K562 (cell line): ENCODE results near the gene TMEM234. TPM values are rescaled to one million over a fixed set of nuclear protein-coding genes. Genes with fewer than 3 reads are reported as not detected.
A peak's percentile ranks its signal among the peaks of the same experiment; 100 is the strongest.

Source experiments
- AFF4 ChIP-seq: sonication (generic); formaldehyde crosslinking; IDR thresholded peaks from 2 replicates; pipeline ENCODE4 v1.8.0; 2023; ENCODE audit warnings: mild to moderate bottlenecking, missing genetic modification reagents
- BRD4 ChIP-seq: fragments of 200-600 bp; sonication (generic); IDR thresholded peaks from 2 replicates; pipeline ENCODE4 v1.6.1; 2017; ENCODE audit warnings: inconsistent platforms
- CBFA2T2 ChIP-seq: fragments of 450-650 bp; conservative IDR thresholded peaks from 2 replicates; pipeline ENCODE4 v1.6.1; 2017; ENCODE audit warnings: mild to moderate bottlenecking
- CBX2 ChIP-seq: fragments of 200-600 bp; sonication (generic); IDR thresholded peaks from one replicate; pipeline ENCODE4 v1.6.1; 2012; ENCODE audit warnings: mild to moderate bottlenecking, low read length, inconsistent platforms; ENCODE audit not compliant: insufficient read depth, poor library complexity, severe bottlenecking
- CBX3 ChIP-seq, 2 experiments: IDR thresholded peaks; 1 replicate in 1 of 2; 2 replicates in 1 of 2; pipeline ENCODE4 v1.6.1; 2012; ENCODE audit warnings: inconsistent platforms in 2 of 2, low read length in 2 of 2, borderline replicate concordance in 1 of 2, control low read depth in 1 of 2
- CBX5 ChIP-seq: IDR thresholded peaks from 2 replicates; pipeline ENCODE4 v1.6.1; 2014; ENCODE audit warnings: low read depth, borderline replicate concordance
- GTF2F1 ChIP-seq: IDR thresholded peaks from 2 replicates; pipeline ENCODE4 v1.6.1; 2011; ENCODE audit warnings: low read depth, low read length, improper control_type of control experiment
- HBP1 ChIP-seq: fragments of 450-650 bp; formaldehyde crosslinking; IDR thresholded peaks from 2 replicates; pipeline ENCODE4 v1.4.0; 2022; ENCODE audit warnings: missing genetic modification characterization
- HDAC6 ChIP-seq: IDR thresholded peaks from 2 replicates; pipeline ENCODE4 v1.6.1; 2012; ENCODE audit warnings: low read depth, mild to moderate bottlenecking, control low read depth, inconsistent platforms, low read length, moderate library complexity
- ILF3 ChIP-seq: fragments of 450-650 bp; IDR thresholded peaks from 2 replicates; pipeline ENCODE4 v1.6.1; 2018; ENCODE audit warnings: antibody characterized with exemption, mild to moderate bottlenecking, moderate library complexity, borderline replicate concordance
- NR2F6 ChIP-seq: fragments of 450-650 bp; formaldehyde crosslinking; IDR thresholded peaks from 2 replicates; pipeline ENCODE4 v1.4.0; 2020; ENCODE audit warnings: mild to moderate bottlenecking
- RB1 ChIP-seq: fragments of 450-650 bp; IDR thresholded peaks from 2 replicates; pipeline ENCODE4 v1.6.1; 2017; ENCODE audit warnings: low read depth, mild to moderate bottlenecking
- RFX7 ChIP-seq: fragments of 250-450 bp; sonication (Bioruptor Pico); IDR thresholded peaks from 2 replicates; pipeline ENCODE4 v1.5.1; 2021; ENCODE audit warnings: mild to moderate bottlenecking
- SIN3A ChIP-seq, 2 experiments: fragments of 150-350 bp in 1 of 2; IDR thresholded peaks; 2 replicates each; pipeline ENCODE4 v1.6.1; 2011 to 2016; ENCODE audit warnings: borderline replicate concordance in 2 of 2, low read depth in 2 of 2, low read length in 2 of 2, mild to moderate bottlenecking in 2 of 2, moderate library complexity in 2 of 2; ENCODE audit not compliant: control insufficient read depth in 1 of 2
- SMAD3 ChIP-seq: fragments of 450-650 bp; formaldehyde crosslinking; conservative IDR thresholded peaks from 2 replicates; pipeline ENCODE4 v1.4.0; 2020; ENCODE audit warnings: mild to moderate bottlenecking
- TCFL5 ChIP-seq: fragments of 250-450 bp; sonication (Bioruptor Pico); conservative IDR thresholded peaks from 2 replicates; pipeline ENCODE4 v1.6.1; 2021; ENCODE audit warnings: mild to moderate bottlenecking, moderate library complexity, matching md5 sums
- TEAD2 ChIP-seq: fragments of 450-650 bp; IDR thresholded peaks from 2 replicates; pipeline ENCODE4 v1.6.1; 2016; ENCODE audit warnings: missing genetic modification characterization, control low read depth, missing compliant biosample characterization
- TRIM28 ChIP-seq: fragments of 450-650 bp; IDR thresholded peaks from 2 replicates; pipeline ENCODE4 v1.6.1; 2017
- ZBED1 ChIP-seq: IDR thresholded peaks from 2 replicates; pipeline ENCODE4 v1.6.1; 2014
- ZBTB34 ChIP-seq: fragments of 250-450 bp; sonication (Bioruptor Pico); IDR thresholded peaks from 2 replicates; pipeline ENCODE4 v1.8.0; 2021; ENCODE audit warnings: mild to moderate bottlenecking, moderate library complexity
- ZBTB8A ChIP-seq: fragments of 450-650 bp; IDR thresholded peaks from 2 replicates; pipeline ENCODE4 v1.6.1; 2018; ENCODE audit warnings: mild to moderate bottlenecking, moderate library complexity; ENCODE audit not compliant: partially characterized antibody
- ZC3H8 ChIP-seq: fragments of 450-650 bp; IDR thresholded peaks from 2 replicates; pipeline ENCODE4 v1.6.1; 2017
- polyA plus RNA-seq, 8 experiments: library from polyadenylated mRNA; depleted of rRNA in 4 of 8; stranded (reverse) in 5 of 8; unstranded in 3 of 8; fragments of >200 nt; fragmentation: Nextera tagmentation in 2 of 8; fragmentation: Illumina TruSeq in 1 of 8; extraction: Ambion mirVana in 2 of 8; extraction: Trizol in 1 of 8; gene quantifications; 2 replicates each; pipeline versions ENCODE4 v1.2.1 to v1.2.3, GENCODE V29; 2011 to 2014; ENCODE audit warnings: inconsistent platforms in 1 of 8, missing spikeins in 1 of 8
- total RNA-seq, 7 experiments: library from RNA; depleted of rRNA in 6 of 7; stranded (reverse); fragments of >200 nt in 6 of 7; fragmentation: Illumina TruSeq in 2 of 7; extraction: Trizol in 2 of 7; gene quantifications; 2 replicates each; pipeline versions ENCODE4 v1.2.1 to v1.2.3, GENCODE V29; 2011 to 2021; ENCODE audit warnings: low replicate concordance in 1 of 7

The TMEM234 gene
- total and polyA plus RNA-seq, 9 of the 15 experiments (the other 6 are each of a cell fraction or from before 2014, with no cell fraction given): 5.0 to 12.9 (median 7.6) TPM

GRCh38 chr1:32179443-32180185 is 42.5 kb downstream of the TMEM234 start, which contains the start of gene TXLNA (continued):
- 0 out of 2 replicates have a peak, but pooled peaks have one; percentile 59 for TF ChIP-seq ZBTB34 (CRISPR knock-in tag)
- TF ChIP-seq SMAD3 (CRISPR knock-in tag): no peak
- 0 out of 2 replicates have a peak, but pooled peaks have one; percentile 8 for TF ChIP-seq HBP1 (CRISPR knock-in tag)
- TF ChIP-seq GTF2F1: peak; percentile 67; the same call in 1 of the 2 replicates
- TF ChIP-seq TRIM28: no peak
- TF ChIP-seq BRD4: peak; percentile 83
- TF ChIP-seq CBX5: no peak
- peak; percentile 84; the same call in 1 of the 2 replicates for TF ChIP-seq AFF4 (CRISPR knock-in tag)
- peak; percentile 89; the same call in 1 of the 2 replicates for TF ChIP-seq RB1
- TF ChIP-seq ZBED1: no peak
- no peak for TF ChIP-seq ZBTB8A
- 0 out of 3 replicates have a peak, but pooled peaks of 1 of the 2 experiments have one; percentile 55 for TF ChIP-seq CBX3 (IDR thresholded peaks at IDR 0.05; ENCODE audit: borderline replicate concordance in 1 of 2, low read length in 2 of 2)
- TF ChIP-seq ILF3: peak; percentile 48; the same call in 1 of the 2 replicates
- TF ChIP-seq ZC3H8: no peak
- TF ChIP-seq NR2F6 (CRISPR knock-in tag): 0 out of 2 replicates have a peak, but pooled peaks have one; percentile 66
- no peak for TF ChIP-seq TEAD2 (tag)
- TF ChIP-seq CBX2: no peak
- peak; percentile 24 to 84; a peak in 1 of 4 replicates for TF ChIP-seq SIN3A (IDR thresholded peaks at IDR 0.05; ENCODE audit: borderline replicate concordance in 2 of 2, control insufficient read depth in 1 of 2, low read depth in 2 of 2, low read length in 2 of 2)
- no peak for TF ChIP-seq HDAC6
- no peak for TF ChIP-seq TCFL5 (CRISPR knock-in tag)
- TF ChIP-seq CBFA2T2: no peak
- TF ChIP-seq RFX7: no peak
